Parathyroid adenoma (tissue), 2 donors: ENCODE measurements around the gene IRF3.

ENCODE experiments used
- H2AFZ ChIP-seq: fragments of 300-600 bp; sonication (generic); one replicate; pipeline ENCODE4 v1.7.0; 2017; ENCODE audit warnings: antibody characterized with exemption, mild to moderate bottlenecking
- H3K27ac ChIP-seq: fragments of 300-600 bp; sonication (generic); one replicate; pipeline ENCODE4 v1.7.0; 2017
- H3K27me3 ChIP-seq: fragments of 300-600 bp; sonication (generic); one replicate; pipeline ENCODE4 v1.7.0; 2017; ENCODE audit warnings: low read length; ENCODE audit not compliant: control insufficient read depth, insufficient read depth
- H3K36me3 ChIP-seq: fragments of 300-600 bp; sonication (generic); one replicate; pipeline ENCODE4 v1.7.0; 2017; ENCODE audit warnings: low read length; ENCODE audit not compliant: control insufficient read depth, insufficient read depth
- H3K4me1 ChIP-seq: fragments of 300-600 bp; sonication (generic); one replicate; pipeline ENCODE4 v1.7.0; 2017; ENCODE audit warnings: control low read depth
- H3K4me2 ChIP-seq: fragments of 300-600 bp; sonication (generic); one replicate; pipeline ENCODE4 v1.7.0; 2017; ENCODE audit warnings: low read length
- H3K4me3 ChIP-seq: fragments of 300-600 bp; sonication (generic); one replicate; pipeline ENCODE4 v1.7.0; 2017; ENCODE audit warnings: low read depth, low read length
- H3K79me2 ChIP-seq: fragments of 300-600 bp; sonication (generic); one replicate; pipeline ENCODE4 v1.7.0; 2017; ENCODE audit warnings: control low read depth
- H3K9ac ChIP-seq: fragments of 300-600 bp; sonication (generic); one replicate; pipeline ENCODE4 v1.7.0; 2017; ENCODE audit warnings: mild to moderate bottlenecking
- H3K9me3 ChIP-seq: fragments of 300-600 bp; sonication (generic); one replicate; pipeline ENCODE4 v1.7.0; 2017; ENCODE audit warnings: low read length; ENCODE audit not compliant: control insufficient read depth
- TF ChIP-seq, protein P1 (sequence below): fragments of 300-600 bp; sonication (generic); IDR thresholded peaks from one replicate; pipeline ENCODE4 v1.7.0; 2017; ENCODE audit warnings: antibody characterized with exemption, mild to moderate bottlenecking
- donor health status: primary hyperparathyroidism.

IRF3 gene

GRCh38 chr19:49614096-49614833, 51.4 kb downstream of the IRF3 start:
- no peak overlapping the region for H3K4me2 ChIP-seq
- H3K9me3 ChIP-seq = no peaks in the 10 kb centered on the region
- no peaks in the 10 kb centered on the region for H3K4me1 ChIP-seq
- no peaks in the 10 kb centered on the region for H3K36me3 ChIP-seq
- H3K27me3 ChIP-seq = no peaks in the 10 kb centered on the region
- no peak overlapping the region for H3K9ac ChIP-seq
- no peak overlapping the region for H2AFZ ChIP-seq
- H3K79me2 ChIP-seq = peaks cover 55% of the 10 kb centered on the region
- TF ChIP-seq, protein P1, sequence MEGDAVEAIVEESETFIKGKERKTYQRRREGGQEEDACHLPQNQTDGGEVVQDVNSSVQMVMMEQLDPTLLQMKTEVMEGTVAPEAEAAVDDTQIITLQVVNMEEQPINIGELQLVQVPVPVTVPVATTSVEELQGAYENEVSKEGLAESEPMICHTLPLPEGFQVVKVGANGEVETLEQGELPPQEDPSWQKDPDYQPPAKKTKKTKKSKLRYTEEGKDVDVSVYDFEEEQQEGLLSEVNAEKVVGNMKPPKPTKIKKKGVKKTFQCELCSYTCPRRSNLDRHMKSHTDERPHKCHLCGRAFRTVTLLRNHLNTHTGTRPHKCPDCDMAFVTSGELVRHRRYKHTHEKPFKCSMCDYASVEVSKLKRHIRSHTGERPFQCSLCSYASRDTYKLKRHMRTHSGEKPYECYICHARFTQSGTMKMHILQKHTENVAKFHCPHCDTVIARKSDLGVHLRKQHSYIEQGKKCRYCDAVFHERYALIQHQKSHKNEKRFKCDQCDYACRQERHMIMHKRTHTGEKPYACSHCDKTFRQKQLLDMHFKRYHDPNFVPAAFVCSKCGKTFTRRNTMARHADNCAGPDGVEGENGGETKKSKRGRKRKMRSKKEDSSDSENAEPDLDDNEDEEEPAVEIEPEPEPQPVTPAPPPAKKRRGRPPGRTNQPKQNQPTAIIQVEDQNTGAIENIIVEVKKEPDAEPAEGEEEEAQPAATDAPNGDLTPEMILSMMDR = no peak
- H3K4me3 ChIP-seq = no peak overlapping the region
- no peak overlapping the region for H3K27ac ChIP-seq

DNA sequence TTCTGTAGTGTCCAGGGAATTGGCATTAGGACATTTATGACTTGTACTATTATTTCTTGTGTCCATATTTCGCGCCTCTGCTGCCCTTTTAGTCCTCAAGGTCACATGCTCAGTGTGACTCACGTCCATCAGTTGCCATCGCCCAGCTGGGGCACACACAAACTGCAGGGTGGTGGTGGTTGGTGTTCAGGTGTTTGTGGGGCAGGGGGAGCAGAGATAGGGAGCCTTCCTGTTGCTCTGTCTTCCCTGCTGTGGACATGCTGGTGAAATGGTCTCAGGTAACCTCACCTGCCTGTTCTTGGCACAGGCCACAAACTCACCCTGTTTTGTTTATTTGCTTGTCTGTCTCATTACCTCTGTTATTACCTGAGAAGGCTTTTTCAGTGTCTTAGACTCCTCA, 52.3 kb downstream of the IRF3 start:
- no peaks in the 10 kb centered on the region for H3K27me3 ChIP-seq
- no peak overlapping the region for H3K4me2 ChIP-seq
- no peak overlapping the region for H2AFZ ChIP-seq
- H3K9ac ChIP-seq = no peak overlapping the region
- no peaks in the 10 kb centered on the region for H3K36me3 ChIP-seq
- H3K9me3 ChIP-seq = no peaks in the 10 kb centered on the region
- H3K4me1 ChIP-seq = no peaks in the 10 kb centered on the region
- H3K4me3 ChIP-seq = no peak overlapping the region
- H3K79me2 ChIP-seq = peaks cover 64% of the 10 kb centered on the region
- H3K27ac ChIP-seq = no peak overlapping the region
- TF ChIP-seq, protein P1 = no peak
